MM.1S (cell line): ENCODE measurements around the gene SCAPER.
"Not testable (repeated sequence)": the region's sequence is repeated elsewhere in the genome, so short reads cannot be mapped to it uniquely, and the experiment has no call there.

Source experiments
- DNase-seq: peaks from one replicate; pipeline ENCODE4 v3.0.0-alpha.2; 2015
- H2AFZ ChIP-seq: fragments of 300-600 bp; sonication (generic); 2 replicates; pipeline ENCODE4 v1.6.0; 2016; ENCODE audit warnings: antibody characterized with exemption, low read length
- H3F3A ChIP-seq: fragments of 300-600 bp; sonication (generic); 2 replicates; pipeline ENCODE4 v1.6.1; 2016; ENCODE audit warnings: mild to moderate bottlenecking, antibody characterized with exemption, low read length, moderate library complexity, mixed read lengths; ENCODE audit not compliant: insufficient read depth
- H3K27ac ChIP-seq: fragments of 300-600 bp; sonication (generic); 2 replicates; pipeline ENCODE4 v1.5.1; 2016; ENCODE audit warnings: mild to moderate bottlenecking, low read length
- H3K27me3 ChIP-seq: fragments of 300-600 bp; sonication (generic); replicated peaks from 2 replicates; pipeline ENCODE4 v1.6.0; 2016; ENCODE audit warnings: low read length; ENCODE audit not compliant: insufficient read depth
- H3K36me3 ChIP-seq: fragments of 300-600 bp; sonication (generic); replicated peaks from 2 replicates; pipeline ENCODE4 v1.6.1; 2016; ENCODE audit warnings: mild to moderate bottlenecking, low read length, mixed read lengths; ENCODE audit not compliant: insufficient read depth
- H3K4me1 ChIP-seq: fragments of 300-600 bp; sonication (generic); 2 replicates; pipeline ENCODE4 v1.6.1; 2016; ENCODE audit warnings: low read length, mixed read lengths
- H3K4me2 ChIP-seq: fragments of 300-600 bp; sonication (generic); 2 replicates; pipeline ENCODE4 v1.6.0; 2016; ENCODE audit warnings: low read depth, low read length
- H3K4me3 ChIP-seq: fragments of 300-600 bp; sonication (generic); 2 replicates; pipeline ENCODE4 v1.5.1; 2016; ENCODE audit warnings: low read length, mixed read lengths
- H3K79me2 ChIP-seq: fragments of 300-600 bp; sonication (generic); 2 replicates; pipeline ENCODE4 v1.6.1; 2016; ENCODE audit warnings: mixed run types, low read length, mixed read lengths
- H3K9ac ChIP-seq: fragments of 300-600 bp; sonication (generic); 2 replicates; pipeline ENCODE4 v1.6.1; 2016; ENCODE audit warnings: low read length, mixed read lengths
- H3K9me2 ChIP-seq: fragments of 300-600 bp; sonication (generic); replicated peaks from 2 replicates; pipeline ENCODE4 v1.6.1; 2016; ENCODE audit warnings: mild to moderate bottlenecking, low read length, mixed read lengths; ENCODE audit not compliant: insufficient read depth
- H3K9me3 ChIP-seq: fragments of 300-600 bp; sonication (generic); replicated peaks from 2 replicates; pipeline ENCODE4 v1.6.1; 2016; ENCODE audit warnings: mild to moderate bottlenecking, low read length, mixed read lengths; ENCODE audit not compliant: insufficient read depth
- H4K20me1 ChIP-seq: fragments of 300-600 bp; sonication (generic); 2 replicates; pipeline ENCODE4 v1.6.1; 2016; ENCODE audit warnings: mild to moderate bottlenecking, low read length, moderate library complexity, mixed read lengths; ENCODE audit not compliant: insufficient read depth
- EZH2 ChIP-seq: fragments of 300-600 bp; sonication (generic); optimal IDR thresholded peaks from 2 replicates; pipeline ENCODE3; 2017; ENCODE audit warnings: low read depth, mild to moderate bottlenecking, antibody characterized with exemption, low read length, mixed read lengths
- EZH2phosphoT487 ChIP-seq: fragments of 300-600 bp; sonication (generic); IDR thresholded peaks from 2 replicates; pipeline ENCODE4 v1.6.1; 2018; ENCODE audit warnings: antibody characterized with exemption, low read length
- TF ChIP-seq, protein P1 (sequence below): fragments of 300-600 bp; sonication (generic); IDR thresholded peaks from 2 replicates; pipeline ENCODE4 v1.5.1; 2016; ENCODE audit warnings: antibody characterized with exemption, low read length, mixed read lengths

The SCAPER gene

GRCh38 chr15:76431971-76432370 lies 473.2 kb downstream of the SCAPER start:
- Histone ChIP-seq H3K27me3 (no peaks in the 10 kb centered on the region), H3F3A (peaks cover 11% of the 10 kb centered on the region), H3K36me3 (no peaks in the 10 kb centered on the region), H3K9me2 (no peaks in the 10 kb centered on the region), H3K9ac (no peak overlapping the region), H3K9me3 (no peaks in the 10 kb centered on the region), H3K27ac (no peak overlapping the region; the same call in 1 of the 2 replicates), H3K4me3 (no peak overlapping the region), H3K4me2 (no peak overlapping the region), H3K4me1 (peaks cover 43% of the 10 kb centered on the region), H3K79me2 (no peaks in the 10 kb centered on the region), H2AFZ (no peak overlapping the region), H4K20me1 (no peaks in the 10 kb centered on the region)
- no peak for DNase-seq
- TF ChIP-seq EZH2phosphoT487 (no peak), EZH2 (no peak)
- TF ChIP-seq, protein P1, sequence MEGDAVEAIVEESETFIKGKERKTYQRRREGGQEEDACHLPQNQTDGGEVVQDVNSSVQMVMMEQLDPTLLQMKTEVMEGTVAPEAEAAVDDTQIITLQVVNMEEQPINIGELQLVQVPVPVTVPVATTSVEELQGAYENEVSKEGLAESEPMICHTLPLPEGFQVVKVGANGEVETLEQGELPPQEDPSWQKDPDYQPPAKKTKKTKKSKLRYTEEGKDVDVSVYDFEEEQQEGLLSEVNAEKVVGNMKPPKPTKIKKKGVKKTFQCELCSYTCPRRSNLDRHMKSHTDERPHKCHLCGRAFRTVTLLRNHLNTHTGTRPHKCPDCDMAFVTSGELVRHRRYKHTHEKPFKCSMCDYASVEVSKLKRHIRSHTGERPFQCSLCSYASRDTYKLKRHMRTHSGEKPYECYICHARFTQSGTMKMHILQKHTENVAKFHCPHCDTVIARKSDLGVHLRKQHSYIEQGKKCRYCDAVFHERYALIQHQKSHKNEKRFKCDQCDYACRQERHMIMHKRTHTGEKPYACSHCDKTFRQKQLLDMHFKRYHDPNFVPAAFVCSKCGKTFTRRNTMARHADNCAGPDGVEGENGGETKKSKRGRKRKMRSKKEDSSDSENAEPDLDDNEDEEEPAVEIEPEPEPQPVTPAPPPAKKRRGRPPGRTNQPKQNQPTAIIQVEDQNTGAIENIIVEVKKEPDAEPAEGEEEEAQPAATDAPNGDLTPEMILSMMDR, result no peak

DNA sequence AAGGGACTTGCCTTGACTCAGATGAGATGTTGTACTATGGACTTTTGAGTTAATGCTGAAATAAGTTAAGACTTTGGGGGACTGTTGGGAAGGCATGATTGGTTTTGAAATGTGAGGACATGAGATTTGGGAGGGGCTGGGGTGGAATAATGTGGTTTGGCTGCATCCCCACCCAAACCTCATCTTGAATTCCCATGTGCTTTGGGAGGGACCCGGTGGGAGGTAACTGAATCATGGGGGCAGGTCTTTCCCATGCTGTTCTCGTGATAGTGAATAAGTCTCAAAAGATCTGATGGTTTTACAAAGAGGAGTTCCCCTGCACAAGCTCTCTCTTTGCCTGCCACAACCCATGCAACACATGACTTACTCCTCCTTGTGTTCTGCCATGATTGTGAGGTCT lies 474.4 kb downstream of the SCAPER start:
- H4K20me1 ChIP-seq, H3K9ac ChIP-seq, H2AFZ ChIP-seq, H3K79me2 ChIP-seq, H3K4me2 ChIP-seq, DNase-seq, H3K27me3 ChIP-seq, H3K9me3 ChIP-seq, H3K27ac ChIP-seq, H3K9me2 ChIP-seq, H3K36me3 ChIP-seq, H3K4me3 ChIP-seq: not testable (repeated sequence)
- peaks cover 13% of the 10 kb centered on the region for H3F3A ChIP-seq
- H3K4me1 ChIP-seq, result peaks cover 49% of the 10 kb centered on the region

- no peaks in the 10 kb centered on the region for H3K36me3 ChIP-seq
- H3K4me2 ChIP-seq, result no peak overlapping the region
- H3K4me3 ChIP-seq, result no peak overlapping the region
- H3K4me1 ChIP-seq, result peaks cover 41% of the 10 kb centered on the region
- H3K27me3 ChIP-seq, result no peaks in the 10 kb centered on the region
- no peaks in the 10 kb centered on the region for H4K20me1 ChIP-seq
- H3F3A ChIP-seq, result peaks cover 13% of the 10 kb centered on the region
- DNase-seq, result no peak
- no peak overlapping the region for H3K27ac ChIP-seq
- no peak overlapping the region for H2AFZ ChIP-seq
- no peak overlapping the region for H3K9ac ChIP-seq
- no peaks in the 10 kb centered on the region for H3K79me2 ChIP-seq
- H3K9me3 ChIP-seq, result no peaks in the 10 kb centered on the region
- no peaks in the 10 kb centered on the region for H3K9me2 ChIP-seq
- TF ChIP-seq, protein P1, result no peak
- TF ChIP-seq EZH2, result no peak
- no peak for TF ChIP-seq EZH2phosphoT487
These were observed 475.5 kb downstream of the SCAPER start for GRCh38 chr15:76429661-76430060.

GRCh38 chr15:76426941-76427340 lies 478.2 kb downstream of the SCAPER start:
- H3K9me3 ChIP-seq, result no peaks in the 10 kb centered on the region
- H3K79me2 ChIP-seq, result no peaks in the 10 kb centered on the region
- H3K9ac ChIP-seq, result no peak overlapping the region
- peaks cover 16% of the 10 kb centered on the region; the same call in 1 of the 2 replicates for H3K4me1 ChIP-seq
- no peaks in the 10 kb centered on the region for H4K20me1 ChIP-seq
- no peak overlapping the region for H3K4me3 ChIP-seq
- peak overlapping the region; percentile 33 for H3K4me2 ChIP-seq
- H3K27ac ChIP-seq, result peak overlapping the region; percentile 39; the same call in 1 of the 2 replicates
- H2AFZ ChIP-seq, result no peak overlapping the region
- no peak for TF ChIP-seq EZH2
- TF ChIP-seq EZH2phosphoT487, result no peak
- TF ChIP-seq, protein P1, result no peak
- H3K9me2 ChIP-seq, result no peaks in the 10 kb centered on the region
- no peaks in the 10 kb centered on the region for H3K27me3 ChIP-seq
- no peaks in the 10 kb centered on the region for H3K36me3 ChIP-seq
- peaks cover 4% of the 10 kb centered on the region; the same call in 1 of the 2 replicates for H3F3A ChIP-seq
- peak; percentile 15 for DNase-seq
